HepG2 (cell line): ENCODE results near the gene FBXL7. TPM values are rescaled to one million over a fixed set of nuclear protein-coding genes. Genes with fewer than 3 reads are reported as not detected.

ENCODE experiments used
- ATAC-seq: fragments of 200-7000 bp; cut with Tn5 transposase; 3 replicates; pipeline ENCODE4 v1.9.1; 2020; ENCODE audit warnings: mild to moderate bottlenecking, moderate library complexity
- BruUV-seq: library from RNA; stranded (reverse); fragments of 400-500 nt; replicated peaks from 2 replicates; lab custom pipeline; 2021; lab: Mats Ljungman, UMichigan
- CTCF ChIA-PET: fragments of 300-600 bp; formaldehyde crosslinking; extraction: SDS; loops from one replicate; lab custom pipeline; 2021; ENCODE audit warnings: low total read pairs, inconsistent platforms, low intra/inter-chr PET ratio; lab: Yijun Ruan, JAX
- POLR2A ChIA-PET: fragments of 350-600 bp; sonication (Branson Sonifier 250); formaldehyde crosslinking; loops from one replicate; lab custom pipeline; 2020; ENCODE audit warnings: antibody characterized with exemption, inconsistent platforms; lab: Yijun Ruan, JAX
- DNase-seq: peaks from one replicate; pipeline ENCODE4 v3.0.0-alpha.2; 2015; ENCODE audit warnings: low spot score
- FAIRE-seq: peaks from 3 replicates; lab custom pipeline; 2011; peaks lifted over from hg19 to GRCh38; lab: Jason Lieb, UNC
- H2AFZ ChIP-seq: one replicate; pipeline ENCODE4 v1.6.1; 2011; ENCODE audit warnings: low read length, inconsistent platforms
- H3K27ac ChIP-seq: fragments of 300-600 bp; 3 replicates; pipeline ENCODE4 v1.8.0; 2011; ENCODE audit warnings: mixed run types, mild to moderate bottlenecking, mixed read lengths, low read length, inconsistent platforms; ENCODE audit not compliant: insufficient read depth; ENCODE audit errors: extremely low read length
- H3K27me3 ChIP-seq, 2 experiments: fragments of 200-600 bp in 1 of 2; 2 replicates in 1 of 2; 3 replicates in 1 of 2; pipeline versions ENCODE4 v1.6.0 to v1.8.0; 2011; ENCODE audit warnings: low read length in 2 of 2, mild to moderate bottlenecking in 2 of 2, moderate library complexity in 2 of 2, inconsistent platforms in 1 of 2; ENCODE audit not compliant: insufficient read depth in 2 of 2, control insufficient read depth in 1 of 2
- H3K36me3 ChIP-seq, 2 experiments: fragments of 200-600 bp in 1 of 2; replicated peaks in 1 of 2; 2 replicates in 1 of 2; 3 replicates in 1 of 2; pipeline versions ENCODE4 v1.5.1 to v1.8.0; 2011; ENCODE audit warnings: low read length in 2 of 2, inconsistent platforms in 1 of 2; ENCODE audit not compliant: insufficient read depth in 2 of 2, control insufficient read depth in 1 of 2
- H3K4me1 ChIP-seq: 2 replicates; pipeline ENCODE4 v1.5.1; 2012; ENCODE audit warnings: low read length, inconsistent platforms; ENCODE audit not compliant: insufficient read depth
- H3K4me2 ChIP-seq: 2 replicates; pipeline ENCODE4 v1.6.0; 2011; ENCODE audit warnings: low read depth, low read length, inconsistent platforms
- H3K4me3 ChIP-seq, 3 experiments: fragments of 200-600 bp in 1 of 3; sonication (generic), shearing (Covaris generic) in 1 of 3; replicated peaks in 1 of 3; 2 replicates each; pipeline ENCODE4 v1.5.1; 2011 to 2016; ENCODE audit warnings: low read length in 3 of 3, inconsistent platforms in 2 of 3, low read depth in 2 of 3, mild to moderate bottlenecking in 2 of 3, control low read depth in 1 of 3, mixed read lengths in 1 of 3; ENCODE audit not compliant: insufficient read depth in 1 of 3
- H3K79me2 ChIP-seq: one replicate; pipeline ENCODE4 v1.6.1; 2011; ENCODE audit warnings: low read length, inconsistent platforms; ENCODE audit not compliant: insufficient read depth
- H3K9ac ChIP-seq: 2 replicates; pipeline ENCODE4 v1.6.0; 2011; ENCODE audit warnings: mild to moderate bottlenecking, low read depth, low read length, inconsistent platforms; ENCODE audit not compliant: insufficient read depth
- H3K9me3 ChIP-seq: 2 replicates; pipeline ENCODE4 v1.5.1; 2012; ENCODE audit warnings: mild to moderate bottlenecking, low read length
- H4K20me1 ChIP-seq: 2 replicates; pipeline ENCODE4 v1.6.0; 2011; ENCODE audit warnings: inconsistent platforms, mild to moderate bottlenecking, low read length, moderate library complexity; ENCODE audit not compliant: insufficient read depth
- ARHGAP35 ChIP-seq: sonication (generic); formaldehyde crosslinking; IDR thresholded peaks from 2 replicates; pipeline ENCODE4 v1.9.0; 2022; ENCODE audit warnings: mild to moderate bottlenecking, inconsistent platforms, moderate library complexity, missing genetic modification reagents, borderline replicate concordance
- HOXA7 ChIP-seq: sonication (generic); formaldehyde crosslinking; IDR thresholded peaks from 2 replicates; pipeline ENCODE4 v1.8.1; 2022; ENCODE audit warnings: mild to moderate bottlenecking, missing genetic modification reagents, moderate library complexity
- ONECUT2 ChIP-seq: sonication (generic); formaldehyde crosslinking; IDR thresholded peaks from 2 replicates; pipeline ENCODE4 v1.4.0; 2020; ENCODE audit warnings: missing genetic modification reagents
- TOE1 ChIP-seq: sonication (generic); formaldehyde crosslinking; IDR thresholded peaks from 2 replicates; pipeline ENCODE4 v1.4.0; 2020; ENCODE audit warnings: mild to moderate bottlenecking, missing genetic modification reagents
- ZSCAN9 ChIP-seq: IDR thresholded peaks from 2 replicates; pipeline ENCODE4 v1.6.1; 2016; ENCODE audit warnings: borderline replicate concordance
- WGBS: methylation state at CpG from one replicate; pipeline ENCODE4 v1.1.6; 2017; ENCODE audit warnings: low lambda C conversion rate; 5-methylcytosine and 5-hydroxymethylcytosine counted together
- in situ Hi-C: cut with HindIII; loops from 2 replicates; pipeline ENCODE4 v1.10.0; 2017; ENCODE audit warnings: low pct_unique_long_range_greater_than_20kb; ENCODE audit not compliant: extremely low pct_ligation_motif_present
- intact Hi-C: fragments of 100-400 bp; cut with micrococcal nuclease; formaldehyde crosslinking; loops from one replicate; pipeline ENCODE4 v1.10.0; 2022; ENCODE audit not compliant: unreplicated experiment
- polyA plus RNA-seq, 8 experiments: library from polyadenylated mRNA; depleted of rRNA in 3 of 8; stranded (reverse) in 7 of 8; unstranded in 1 of 8; fragments of >200 nt; fragmentation: Illumina TruSeq in 4 of 8; extraction: Trizol in 4 of 8; gene quantifications; 2 replicates each; pipeline versions ENCODE4 v1.2.1 to v1.2.3, GENCODE V29; 2011 to 2016; ENCODE audit warnings: low read depth in 4 of 8, missing spikeins in 1 of 8, mixed read lengths in 1 of 8; ENCODE audit not compliant: insufficient read depth in 1 of 8
- total RNA-seq, 5 experiments: library from RNA; depleted of rRNA; stranded (reverse); fragments of >200 nt; fragmentation: Illumina TruSeq; extraction: Trizol; gene quantifications; 2 replicates each; pipeline ENCODE4 v1.2.3, GENCODE V29; 2016; ENCODE audit warnings: low read depth in 1 of 5
- TF ChIP-seq, protein P1 (sequence below): sonication (generic); formaldehyde crosslinking; IDR thresholded peaks from 2 replicates; pipeline ENCODE4 v1.8.0; 2022; ENCODE audit warnings: mild to moderate bottlenecking, missing genetic modification reagents; ENCODE audit not compliant: insufficient replicate concordance

The FBXL7 gene
- total and polyA plus RNA-seq, 2 of the 13 experiments (the other 11 are each of a cell fraction or from before 2014, with no cell fraction given) = 0.07 TPM; not detected in 1

DNA sequence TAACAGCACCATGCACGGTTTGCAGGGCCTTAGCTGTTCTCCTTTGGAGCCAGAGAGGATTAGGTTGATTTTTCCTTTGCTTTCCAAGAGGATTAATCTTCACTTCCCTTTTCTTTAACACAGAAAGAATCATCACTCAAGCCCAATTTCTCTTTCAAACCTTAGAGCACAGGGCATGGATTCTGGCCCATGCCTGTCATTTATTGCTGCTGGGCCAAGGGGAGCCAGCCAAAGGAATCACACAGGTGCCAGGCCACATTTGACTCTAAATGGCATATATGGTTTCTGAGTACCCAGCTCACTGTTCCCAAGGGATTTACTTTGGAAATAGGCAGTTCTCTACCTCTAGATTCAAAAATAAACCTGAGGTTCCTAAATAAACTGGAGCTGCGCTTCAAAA is 58.3 kb downstream of the FBXL7 start:
- no peaks in the 10 kb centered on the region for H3K9me3 ChIP-seq
- POLR2A ChIA-PET = no interaction called here
- ATAC-seq (no peak), DNase-seq (no peak), FAIRE-seq (no peak)
- intact Hi-C loops (no loop called here), in situ Hi-C loops (no loop called here)
- no peaks in the 10 kb centered on the region for H3K79me2 ChIP-seq
- CTCF ChIA-PET = no interaction called here
- no TSS peak for BruUV-seq
- no peak overlapping the region for H3K4me3 ChIP-seq
- H2AFZ ChIP-seq = no peak overlapping the region
- no peaks in the 10 kb centered on the region; a peak in 1 of 5 replicates for H3K27me3 ChIP-seq
- H3K36me3 ChIP-seq = no peaks in the 10 kb centered on the region
- H3K9ac ChIP-seq = no peak overlapping the region
- H3K4me1 ChIP-seq = no peaks in the 10 kb centered on the region
- H3K4me2 ChIP-seq = no peak overlapping the region
- no peaks in the 10 kb centered on the region for H4K20me1 ChIP-seq
- no peak overlapping the region for H3K27ac ChIP-seq
- 0% methylated on average over 2 of the region's 2 CpGs for WGBS
- TF ChIP-seq, protein P1, sequence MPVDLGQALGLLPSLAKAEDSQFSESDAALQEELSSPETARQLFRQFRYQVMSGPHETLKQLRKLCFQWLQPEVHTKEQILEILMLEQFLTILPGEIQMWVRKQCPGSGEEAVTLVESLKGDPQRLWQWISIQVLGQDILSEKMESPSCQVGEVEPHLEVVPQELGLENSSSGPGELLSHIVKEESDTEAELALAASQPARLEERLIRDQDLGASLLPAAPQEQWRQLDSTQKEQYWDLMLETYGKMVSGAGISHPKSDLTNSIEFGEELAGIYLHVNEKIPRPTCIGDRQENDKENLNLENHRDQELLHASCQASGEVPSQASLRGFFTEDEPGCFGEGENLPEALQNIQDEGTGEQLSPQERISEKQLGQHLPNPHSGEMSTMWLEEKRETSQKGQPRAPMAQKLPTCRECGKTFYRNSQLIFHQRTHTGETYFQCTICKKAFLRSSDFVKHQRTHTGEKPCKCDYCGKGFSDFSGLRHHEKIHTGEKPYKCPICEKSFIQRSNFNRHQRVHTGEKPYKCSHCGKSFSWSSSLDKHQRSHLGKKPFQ (CRISPR knock-in tag) = no peak
- no peak for TF ChIP-seq ONECUT2 (CRISPR knock-in tag)

DNA sequence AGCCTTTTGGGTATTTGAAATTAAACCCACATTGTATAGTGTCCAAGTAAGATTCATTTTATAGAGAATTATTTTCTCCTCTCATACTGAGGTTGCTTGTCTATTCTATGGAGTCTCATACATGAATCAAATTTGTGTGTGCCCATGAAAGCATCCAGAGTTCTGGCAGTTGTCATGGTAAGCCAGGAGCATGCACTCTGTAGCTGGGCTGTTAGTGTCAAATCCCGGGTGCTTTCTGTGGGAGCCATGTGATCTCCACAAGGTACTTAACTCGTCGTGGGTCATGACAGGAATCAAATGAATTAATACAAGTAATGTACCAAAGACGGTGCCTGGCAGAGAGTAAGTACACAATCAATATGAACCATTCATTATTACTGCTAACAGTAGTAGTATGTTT is 58.7 kb downstream of the FBXL7 start:
- Histone ChIP-seq H3K79me2 (no peaks in the 10 kb centered on the region), H3K4me1 (no peaks in the 10 kb centered on the region), H3K27me3 (no peaks in the 10 kb centered on the region; a peak in 1 of 5 replicates), H3K4me2 (no peak overlapping the region), H3K9me3 (no peaks in the 10 kb centered on the region), H4K20me1 (no peaks in the 10 kb centered on the region), H3K9ac (no peak overlapping the region), H3K27ac (no peak overlapping the region), H2AFZ (no peak overlapping the region), H3K4me3 (no peak overlapping the region), H3K36me3 (no peaks in the 10 kb centered on the region)
- TF ChIP-seq TOE1 (CRISPR knock-in tag) (no peak), HOXA7 (no peak), ZSCAN9 (CRISPR knock-in tag) (no peak), ARHGAP35 (CRISPR knock-in tag) (no peak)
- DNase-seq (no peak), ATAC-seq (no peak), FAIRE-seq (no peak)
- CTCF ChIA-PET = no interaction called here
- intact Hi-C loops (no loop called here), in situ Hi-C loops (no loop called here)
- 0% methylated on average over 4 of the region's 4 CpGs for WGBS
- POLR2A ChIA-PET = no interaction called here
- BruUV-seq = no TSS peak
